K562 (cell line): ENCODE data around the gene SAMD11.

Experiments
- CBX3 ChIP-seq, 2 experiments: IDR thresholded peaks; 1 replicate in 1 of 2; 2 replicates in 1 of 2; pipeline ENCODE4 v1.6.1; 2012; ENCODE audit warnings: inconsistent platforms in 2 of 2, low read length in 2 of 2, borderline replicate concordance in 1 of 2, control low read depth in 1 of 2
- EP300 ChIP-seq: IDR thresholded peaks from 2 replicates; pipeline ENCODE4 v1.6.1; 2012; ENCODE audit warnings: low read length, improper control_type of control experiment
- ETV6 ChIP-seq, 3 experiments: fragments of 150-350 bp in 1 of 3; sonication (generic) in 1 of 3; formaldehyde crosslinking in 1 of 3; IDR thresholded peaks; 2 replicates each; pipeline versions ENCODE4 v1.6.1 to v1.8.0; 2014 to 2022; ENCODE audit warnings: borderline replicate concordance in 2 of 3, low read depth in 2 of 3, antibody characterized with exemption in 1 of 3, low read length in 1 of 3, mild to moderate bottlenecking in 1 of 3, missing genetic modification reagents in 1 of 3
- KHSRP ChIP-seq: fragments of 450-650 bp; IDR thresholded peaks from 2 replicates; pipeline ENCODE4 v1.6.1; 2017
- POLR2A ChIP-seq: fragments of 450-650 bp; conservative IDR thresholded peaks from 2 replicates; pipeline ENCODE4 v1.6.1; 2016
- TF ChIP-seq, protein P1 (sequence below): fragments of 450-650 bp; formaldehyde crosslinking; IDR thresholded peaks from 2 replicates; pipeline ENCODE4 v1.4.0; 2022; ENCODE audit warnings: missing genetic modification characterization
- TF ChIP-seq, protein P2 (sequence below), 3 experiments: IDR thresholded peaks in 2 of 3; conservative IDR thresholded peaks in 1 of 3; 2 replicates each; pipeline ENCODE4 v1.5.1; 2011 to 2012; ENCODE audit warnings: low read length in 3 of 3, mild to moderate bottlenecking in 3 of 3, control low read depth in 2 of 3, improper control_type of control experiment in 1 of 3, inconsistent platforms in 1 of 3, low read depth in 1 of 3, mixed read lengths in 1 of 3, moderate library complexity in 1 of 3; ENCODE audit not compliant: insufficient read depth in 2 of 3
- TF ChIP-seq, protein P3 (sequence below): sonication (generic); formaldehyde crosslinking; IDR thresholded peaks from 2 replicates; pipeline ENCODE4 v1.9.0; 2022; ENCODE audit warnings: mild to moderate bottlenecking, missing genetic modification reagents

DNA sequence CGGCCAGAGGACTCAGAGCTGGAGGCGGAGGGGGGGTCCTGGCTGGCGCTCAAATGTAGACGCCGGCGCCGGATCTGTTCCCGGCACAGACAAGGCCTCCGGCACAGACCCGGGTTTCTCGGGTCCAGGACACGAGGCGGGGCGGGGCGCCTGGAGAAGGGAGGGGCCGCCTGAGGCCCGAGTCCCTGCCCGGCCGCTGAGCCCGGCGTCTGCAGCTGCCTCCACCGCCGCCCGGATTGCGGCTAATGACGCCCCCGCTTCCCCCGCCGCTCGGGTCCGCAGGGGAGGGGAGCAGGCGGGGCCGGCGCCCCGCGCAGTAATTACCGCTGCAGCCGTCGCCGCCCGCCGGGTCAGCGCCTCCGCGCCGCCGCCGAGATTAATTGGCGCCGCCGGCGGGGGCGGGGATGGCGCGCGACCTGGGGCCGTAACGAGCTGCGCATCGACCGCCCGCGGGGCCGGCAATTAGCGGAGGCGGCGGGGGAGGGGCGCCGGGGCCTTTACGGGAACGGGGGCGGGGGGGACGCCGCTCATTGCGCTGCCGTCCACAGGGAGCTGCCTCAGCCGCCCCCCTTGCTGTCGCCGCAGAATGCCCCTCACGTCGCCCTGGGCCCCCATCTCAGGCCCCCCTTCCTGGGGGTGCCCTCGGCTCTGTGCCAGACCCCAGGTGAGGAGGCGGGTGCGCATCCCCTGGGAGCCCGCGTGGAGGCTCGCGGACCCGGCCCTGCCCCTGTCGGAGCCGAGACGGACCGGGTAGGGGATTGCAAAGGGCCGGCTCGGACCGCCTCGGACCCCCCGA, 18.1 kb downstream of the SAMD11 start:
- TF ChIP-seq ETV6 (IDR thresholded peaks at IDR 0.05; ENCODE audit: borderline replicate concordance in 1 of 2, low read depth in 2 of 2, low read length in 1 of 2): no peak
- no peak for TF ChIP-seq ETV6 (CRISPR knock-in tag; IDR thresholded peaks at IDR 0.05; ENCODE audit: borderline replicate concordance)
- TF ChIP-seq, protein P1, sequence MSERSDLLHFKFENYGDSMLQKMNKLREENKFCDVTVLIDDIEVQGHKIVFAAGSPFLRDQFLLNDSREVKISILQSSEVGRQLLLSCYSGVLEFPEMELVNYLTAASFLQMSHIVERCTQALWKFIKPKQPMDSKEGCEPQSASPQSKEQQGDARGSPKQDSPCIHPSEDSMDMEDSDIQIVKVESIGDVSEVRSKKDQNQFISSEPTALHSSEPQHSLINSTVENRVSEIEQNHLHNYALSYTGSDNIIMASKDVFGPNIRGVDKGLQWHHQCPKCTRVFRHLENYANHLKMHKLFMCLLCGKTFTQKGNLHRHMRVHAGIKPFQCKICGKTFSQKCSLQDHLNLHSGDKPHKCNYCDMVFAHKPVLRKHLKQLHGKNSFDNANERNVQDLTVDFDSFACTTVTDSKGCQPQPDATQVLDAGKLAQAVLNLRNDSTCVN: no peak
- TF ChIP-seq, protein P2, sequence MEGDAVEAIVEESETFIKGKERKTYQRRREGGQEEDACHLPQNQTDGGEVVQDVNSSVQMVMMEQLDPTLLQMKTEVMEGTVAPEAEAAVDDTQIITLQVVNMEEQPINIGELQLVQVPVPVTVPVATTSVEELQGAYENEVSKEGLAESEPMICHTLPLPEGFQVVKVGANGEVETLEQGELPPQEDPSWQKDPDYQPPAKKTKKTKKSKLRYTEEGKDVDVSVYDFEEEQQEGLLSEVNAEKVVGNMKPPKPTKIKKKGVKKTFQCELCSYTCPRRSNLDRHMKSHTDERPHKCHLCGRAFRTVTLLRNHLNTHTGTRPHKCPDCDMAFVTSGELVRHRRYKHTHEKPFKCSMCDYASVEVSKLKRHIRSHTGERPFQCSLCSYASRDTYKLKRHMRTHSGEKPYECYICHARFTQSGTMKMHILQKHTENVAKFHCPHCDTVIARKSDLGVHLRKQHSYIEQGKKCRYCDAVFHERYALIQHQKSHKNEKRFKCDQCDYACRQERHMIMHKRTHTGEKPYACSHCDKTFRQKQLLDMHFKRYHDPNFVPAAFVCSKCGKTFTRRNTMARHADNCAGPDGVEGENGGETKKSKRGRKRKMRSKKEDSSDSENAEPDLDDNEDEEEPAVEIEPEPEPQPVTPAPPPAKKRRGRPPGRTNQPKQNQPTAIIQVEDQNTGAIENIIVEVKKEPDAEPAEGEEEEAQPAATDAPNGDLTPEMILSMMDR (IDR thresholded peaks at IDR 0.05 in 2 of 3, conservative IDR thresholded peaks at IDR 0.05 in 1 of 3; ENCODE audit: insufficient read depth in 2 of 3, low read depth in 1 of 3, low read length in 3 of 3): no peak
- TF ChIP-seq POLR2A: no peak
- 0 out of 2 replicates have a peak, but pooled peaks have one; percentile 8 for TF ChIP-seq EP300
- TF ChIP-seq, protein P3, sequence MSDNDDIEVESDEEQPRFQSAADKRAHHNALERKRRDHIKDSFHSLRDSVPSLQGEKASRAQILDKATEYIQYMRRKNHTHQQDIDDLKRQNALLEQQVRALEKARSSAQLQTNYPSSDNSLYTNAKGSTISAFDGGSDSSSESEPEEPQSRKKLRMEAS (CRISPR knock-in tag): no peak
- no peak for TF ChIP-seq KHSRP
- TF ChIP-seq CBX3 (IDR thresholded peaks at IDR 0.05; ENCODE audit: borderline replicate concordance in 1 of 2, low read length in 2 of 2): no peak
